Adipocyte (in vitro differentiated cells): Measurements from ENCODE around the gene CYTH1.

Experiments used
- DNase-seq: peaks from one replicate; pipeline ENCODE4 v3.0.0-alpha.2; 2015; ENCODE audit warnings: low read depth
- H3K27me3 ChIP-seq: replicated peaks from 2 replicates; pipeline ENCODE4 v1.7.0; 2013; ENCODE audit warnings: mild to moderate bottlenecking, low read length, moderate library complexity; ENCODE audit not compliant: control insufficient read depth, insufficient read depth
- H3K36me3 ChIP-seq: 2 replicates; pipeline ENCODE4 v1.7.0; 2013; ENCODE audit warnings: low read length, mild to moderate bottlenecking, moderate library complexity; ENCODE audit not compliant: control insufficient read depth, insufficient read depth, severe bottlenecking
- H3K4me1 ChIP-seq: 2 replicates; pipeline ENCODE4 v1.7.0; 2013; ENCODE audit warnings: mild to moderate bottlenecking, low read length, moderate library complexity; ENCODE audit not compliant: control insufficient read depth, insufficient read depth
- H3K4me3 ChIP-seq: 2 replicates; pipeline ENCODE4 v1.7.0; 2013; ENCODE audit warnings: mild to moderate bottlenecking, low read length, moderate library complexity
- H3K9ac ChIP-seq: 2 replicates; pipeline ENCODE4 v1.7.0; 2013; ENCODE audit warnings: mild to moderate bottlenecking, low read length, moderate library complexity
- H3K9me3 ChIP-seq: 2 replicates; pipeline ENCODE4 v1.7.0; 2013; ENCODE audit warnings: mild to moderate bottlenecking, low read length, moderate library complexity; ENCODE audit not compliant: control insufficient read depth

Gene CYTH1

GRCh38 chr17:78647032-78647431, 135.0 kb downstream of the CYTH1 start:
- H3K9me3 ChIP-seq, result peaks cover 6% of the 10 kb centered on the region
- no peaks in the 10 kb centered on the region for H3K36me3 ChIP-seq
- peaks cover 3% of the 10 kb centered on the region for H3K4me1 ChIP-seq
- H3K9ac ChIP-seq, result no peak overlapping the region
- no peak overlapping the region for H3K4me3 ChIP-seq
- DNase-seq, result no peak
- no peaks in the 10 kb centered on the region for H3K27me3 ChIP-seq

- Histone ChIP-seq H3K36me3 (no peaks in the 10 kb centered on the region), H3K9me3 (peaks cover 6% of the 10 kb centered on the region), H3K4me3 (no peak overlapping the region), H3K9ac (no peak overlapping the region), H3K4me1 (no peaks in the 10 kb centered on the region), H3K27me3 (no peaks in the 10 kb centered on the region)
- no peak for DNase-seq
Observed at GRCh38 chr17:78645421-78646295, 136.4 kb downstream of the CYTH1 start.

DNA sequence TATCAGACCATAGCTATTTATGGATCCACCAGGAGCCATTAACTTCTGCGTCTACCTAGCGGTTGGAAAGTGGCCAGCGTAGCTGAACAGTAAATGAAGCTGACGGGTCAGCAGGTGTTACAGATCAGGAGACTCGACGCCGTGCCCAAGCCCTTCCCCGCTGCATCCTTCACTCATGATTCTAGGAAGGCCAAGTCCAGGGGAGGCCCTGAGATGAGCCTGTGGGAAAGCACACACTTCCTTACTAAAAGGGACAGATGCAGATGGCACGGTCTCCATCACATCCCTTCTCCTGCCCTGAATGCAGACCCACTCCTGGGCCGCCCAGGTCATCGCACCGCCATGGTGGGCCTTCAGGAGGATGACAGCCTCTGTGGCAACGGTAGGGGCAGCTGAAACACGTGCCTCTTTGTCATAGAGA, 137.1 kb downstream of the CYTH1 start:
- peaks cover 6% of the 10 kb centered on the region for H3K9me3 ChIP-seq
- H3K4me3 ChIP-seq, result no peak overlapping the region
- no peaks in the 10 kb centered on the region for H3K4me1 ChIP-seq
- DNase-seq, result no peak
- H3K27me3 ChIP-seq, result no peaks in the 10 kb centered on the region
- no peaks in the 10 kb centered on the region for H3K36me3 ChIP-seq
- H3K9ac ChIP-seq, result no peak overlapping the region

- H3K27me3 ChIP-seq, result no peaks in the 10 kb centered on the region
- H3K4me1 ChIP-seq, result no peaks in the 10 kb centered on the region
- H3K4me3 ChIP-seq, result no peak overlapping the region
- H3K9me3 ChIP-seq, result peaks cover 6% of the 10 kb centered on the region
- no peak overlapping the region for H3K9ac ChIP-seq
- no peak for DNase-seq
- no peaks in the 10 kb centered on the region for H3K36me3 ChIP-seq
Observed at GRCh38 chr17:78644224-78644623, 137.8 kb downstream of the CYTH1 start.

DNA sequence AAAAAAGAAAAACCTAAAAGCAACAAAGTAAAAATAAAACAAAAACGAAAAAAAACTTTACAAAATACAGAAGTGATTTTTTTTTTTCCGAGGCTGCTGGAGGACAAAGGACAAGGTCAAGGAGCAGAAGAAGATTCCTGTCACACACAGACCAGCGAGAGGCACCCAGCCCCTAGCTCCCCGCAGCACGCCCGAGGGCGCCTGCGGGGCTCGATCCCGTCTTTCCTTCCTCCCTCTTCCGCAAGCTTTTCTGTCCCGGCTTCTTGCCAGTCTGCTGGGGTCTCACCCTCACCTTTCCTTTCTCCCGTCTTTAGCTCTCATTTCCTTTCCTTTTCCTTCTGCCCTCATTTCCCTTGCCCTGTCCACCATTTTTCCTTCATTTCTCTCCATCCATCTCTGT, 138.7 kb downstream of the CYTH1 start:
- no peaks in the 10 kb centered on the region for H3K36me3 ChIP-seq
- DNase-seq, result no peak
- no peaks in the 10 kb centered on the region for H3K4me1 ChIP-seq
- no peaks in the 10 kb centered on the region for H3K27me3 ChIP-seq
- H3K9ac ChIP-seq, result no peak overlapping the region
- peaks cover 3% of the 10 kb centered on the region for H3K9me3 ChIP-seq
- no peak overlapping the region for H3K4me3 ChIP-seq

DNA sequence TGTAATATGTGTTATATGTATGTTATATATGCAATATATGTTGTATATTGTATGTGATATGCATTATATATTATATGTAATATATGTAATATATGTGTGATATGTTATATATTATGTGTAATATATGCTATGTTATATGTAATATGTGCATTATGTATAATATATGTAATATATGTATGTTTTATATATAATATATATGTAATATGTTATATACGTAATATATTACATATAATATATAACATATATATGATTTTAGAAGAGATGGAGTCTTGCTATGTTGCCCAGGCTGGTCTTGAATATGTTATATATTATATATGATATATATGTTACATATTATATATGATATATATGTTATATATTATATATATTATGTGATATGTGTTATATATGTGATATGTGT, 139.4 kb downstream of the CYTH1 start:
- no peaks in the 10 kb centered on the region for H3K27me3 ChIP-seq
- no peak for DNase-seq
- no peaks in the 10 kb centered on the region for H3K36me3 ChIP-seq
- H3K4me1 ChIP-seq, result no peaks in the 10 kb centered on the region
- no peak overlapping the region for H3K4me3 ChIP-seq
- H3K9me3 ChIP-seq, result no peaks in the 10 kb centered on the region
- no peak overlapping the region for H3K9ac ChIP-seq

- Histone ChIP-seq H3K9me3 (peaks cover 4% of the 10 kb centered on the region), H3K27me3 (no peaks in the 10 kb centered on the region), H3K4me3 (no peak overlapping the region), H3K9ac (no peak overlapping the region), H3K4me1 (no peaks in the 10 kb centered on the region), H3K36me3 (no peaks in the 10 kb centered on the region)
- DNase-seq, result no peak
Observed at GRCh38 chr17:78641666-78642065, 140.4 kb downstream of the CYTH1 start.

DNA sequence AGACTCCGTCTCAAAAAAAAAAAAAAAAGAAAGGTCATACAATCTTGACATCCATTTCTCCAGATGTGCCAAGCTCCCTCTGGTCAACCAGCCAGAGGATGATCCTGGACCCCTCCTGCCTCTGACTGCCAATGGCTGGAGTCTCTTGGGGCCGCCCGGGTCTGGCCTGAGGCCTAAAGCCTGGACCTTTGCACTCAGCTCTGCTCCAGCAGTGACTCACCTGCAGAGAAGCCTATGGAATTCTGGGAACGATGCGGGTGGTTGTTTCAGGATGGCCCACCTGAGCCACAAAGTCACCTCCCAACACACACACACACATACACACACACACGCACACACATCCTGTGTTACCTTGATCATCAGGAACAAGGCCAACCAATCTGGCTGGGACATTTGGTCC, 140.8 kb downstream of the CYTH1 start:
- Histone ChIP-seq H3K36me3 (no peaks in the 10 kb centered on the region), H3K9ac (no peak overlapping the region), H3K4me3 (no peak overlapping the region), H3K4me1 (no peaks in the 10 kb centered on the region), H3K9me3 (peaks cover 4% of the 10 kb centered on the region), H3K27me3 (no peaks in the 10 kb centered on the region)
- no peak for DNase-seq

DNA sequence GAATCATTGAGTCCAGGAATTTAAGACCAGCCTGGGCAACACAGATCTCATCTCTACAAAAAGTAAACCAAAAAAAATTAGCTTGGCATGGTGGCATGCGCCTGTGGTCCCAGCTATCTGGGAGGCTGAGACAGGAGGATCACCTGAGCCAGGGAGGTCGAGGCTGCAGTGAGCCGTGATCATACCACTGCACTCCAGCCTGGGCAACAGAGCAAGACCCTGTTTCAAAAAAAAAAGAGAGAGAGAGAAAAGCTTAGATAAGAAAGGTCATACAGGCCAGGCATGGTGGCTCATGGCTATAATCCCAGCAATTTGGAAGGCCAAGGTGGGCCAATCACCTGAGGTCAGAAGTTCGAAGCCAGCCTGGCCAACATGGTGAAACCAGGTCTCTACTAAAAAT, 141.4 kb downstream of the CYTH1 start:
- Histone ChIP-seq H3K9me3 (peaks cover 4% of the 10 kb centered on the region), H3K4me1 (no peaks in the 10 kb centered on the region), H3K4me3 (no peak overlapping the region), H3K36me3 (no peaks in the 10 kb centered on the region), H3K27me3 (no peaks in the 10 kb centered on the region), H3K9ac (no peak overlapping the region)
- DNase-seq, result no peak

DNA sequence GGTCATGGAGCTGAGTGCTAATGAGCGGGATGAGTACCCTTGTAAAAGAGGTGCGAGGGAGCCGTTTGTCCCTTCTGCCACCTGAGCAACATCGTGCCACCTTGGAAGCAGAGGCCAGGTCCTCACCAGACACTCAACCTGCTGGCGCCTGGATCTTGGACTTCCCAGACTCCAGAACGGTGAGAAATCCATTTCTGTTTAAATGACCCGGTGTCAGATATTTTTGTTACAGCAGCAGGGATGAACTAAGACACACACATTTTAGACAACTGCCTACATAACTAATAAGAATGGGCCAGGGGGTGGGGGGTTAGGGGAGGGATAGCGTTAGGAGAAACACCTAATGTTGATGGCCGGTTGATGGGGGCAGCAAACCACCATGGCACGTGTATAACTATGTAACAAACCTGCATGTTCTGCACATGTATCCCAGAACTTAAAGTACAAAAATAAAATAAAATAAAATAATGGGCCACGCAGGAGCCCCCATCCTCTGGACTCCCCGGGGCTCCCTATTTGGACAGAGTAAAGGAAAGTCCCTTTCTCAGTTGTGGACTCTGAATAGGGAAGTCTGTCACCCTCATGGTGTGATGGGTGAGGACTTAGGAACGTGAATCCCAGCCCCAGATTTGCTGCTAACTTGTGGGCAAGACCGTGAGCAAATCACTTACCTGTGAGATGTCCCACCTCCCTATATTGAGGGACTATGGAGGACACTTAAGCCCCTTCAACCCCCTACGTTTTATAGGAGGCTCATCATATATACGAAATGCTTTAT, 144.2 kb downstream of the CYTH1 start:
- Histone ChIP-seq H3K9me3 (peaks cover 4% of the 10 kb centered on the region), H3K9ac (no peak overlapping the region), H3K36me3 (no peaks in the 10 kb centered on the region), H3K27me3 (no peaks in the 10 kb centered on the region), H3K4me3 (no peak overlapping the region), H3K4me1 (no peaks in the 10 kb centered on the region)
- DNase-seq, result no peak

DNA sequence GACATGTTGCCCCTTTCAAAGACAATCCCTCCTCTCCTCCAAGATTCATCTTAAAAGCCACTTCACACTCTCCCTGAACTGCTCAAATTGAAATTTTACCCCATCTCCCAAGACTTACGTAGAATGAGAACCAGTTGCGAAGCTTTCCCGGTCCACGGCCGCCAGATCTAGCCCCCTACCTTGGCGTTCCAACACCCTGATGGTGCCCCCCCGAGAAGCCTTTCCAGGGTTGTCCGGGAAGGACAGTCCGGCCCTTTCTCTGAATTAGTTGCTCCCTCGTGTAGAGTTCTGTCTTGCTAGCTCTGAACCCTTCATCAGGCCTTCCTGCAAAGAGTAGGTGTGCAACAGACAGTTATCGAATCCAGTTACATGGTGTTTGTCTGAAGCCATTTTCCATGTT, 144.9 kb downstream of the CYTH1 start:
- no peak for DNase-seq
- peaks cover 4% of the 10 kb centered on the region for H3K9me3 ChIP-seq
- H3K4me1 ChIP-seq, result no peaks in the 10 kb centered on the region
- no peaks in the 10 kb centered on the region for H3K27me3 ChIP-seq
- H3K36me3 ChIP-seq, result no peaks in the 10 kb centered on the region
- no peak overlapping the region for H3K4me3 ChIP-seq
- H3K9ac ChIP-seq, result no peak overlapping the region
